Measurements from ENCODE around the gene FABP7.

- TF ChIP-seq MTA3 (CRISPR knock-in tag; IDR thresholded peaks at IDR 0.05) (no peak), IKZF1 (IDR thresholded peaks at IDR 0.05) (no peak), CTCF (CRISPR knock-in tag; IDR thresholded peaks at IDR 0.05) (no peak), RAD21 (CRISPR knock-in tag; IDR thresholded peaks at IDR 0.05) (no peak), SMC3 (IDR thresholded peaks at IDR 0.05; ENCODE audit: low read length) (no peak), ZNF629 (CRISPR knock-in tag; conservative IDR thresholded peaks at IDR 0.05) (no peak), ZNF569 (CRISPR knock-in tag; IDR thresholded peaks at IDR 0.05; ENCODE audit: borderline replicate concordance) (no peak)
Measured at GRCh38 chr6:122831511-122831910, 52.0 kb downstream of the FABP7 start.
